DOHH2 (cell line): ENCODE results near the gene GARNL3.

Experiments used
- H3F3A ChIP-seq: fragments of 200-600 bp; sonication (generic), shearing (Covaris generic); 2 replicates; pipeline ENCODE4 v1.6.0; 2016; ENCODE audit warnings: antibody characterized with exemption, mild to moderate bottlenecking; ENCODE audit not compliant: control insufficient read depth, insufficient read depth
- H3K27ac ChIP-seq: fragments of 200-600 bp; sonication (generic); 2 replicates; pipeline ENCODE4 v1.5.1; 2014; ENCODE audit warnings: low read depth, mild to moderate bottlenecking, low read length, moderate library complexity
- H3K27me3 ChIP-seq: fragments of 200-600 bp; sonication (generic); 2 replicates; pipeline ENCODE4 v1.6.1; 2014; ENCODE audit warnings: mild to moderate bottlenecking, low read length, mixed read lengths; ENCODE audit not compliant: control insufficient read depth
- H3K36me3 ChIP-seq: fragments of 200-600 bp; sonication (generic); 2 replicates; pipeline ENCODE4 v1.6.1; 2014; ENCODE audit warnings: mild to moderate bottlenecking, low read length, moderate library complexity, mixed read lengths; ENCODE audit not compliant: control insufficient read depth
- H3K4me1 ChIP-seq: fragments of 200-600 bp; sonication (generic); 2 replicates; pipeline ENCODE4 v1.6.1; 2014; ENCODE audit warnings: mild to moderate bottlenecking, low read length, mixed read lengths; ENCODE audit not compliant: control insufficient read depth
- H3K4me2 ChIP-seq: fragments of 200-600 bp; sonication (generic); 2 replicates; pipeline ENCODE4 v1.6.0; 2014; ENCODE audit warnings: mild to moderate bottlenecking, low read length, moderate library complexity
- H3K4me3 ChIP-seq: fragments of 200-600 bp; sonication (generic); 2 replicates; pipeline ENCODE4 v1.5.1; 2014; ENCODE audit warnings: mild to moderate bottlenecking, low read length, mixed read lengths
- H3K79me2 ChIP-seq: fragments of 200-600 bp; sonication (generic); 2 replicates; pipeline ENCODE4 v1.6.1; 2014; ENCODE audit warnings: mild to moderate bottlenecking, low read length, mixed read lengths; ENCODE audit not compliant: control insufficient read depth
- H3K9me2 ChIP-seq: fragments of 200-600 bp; sonication (generic); replicated peaks from 2 replicates; pipeline ENCODE4 v1.6.1; 2014; ENCODE audit warnings: mild to moderate bottlenecking, low read length, mixed read lengths; ENCODE audit not compliant: control insufficient read depth
- H3K9me3 ChIP-seq: fragments of 200-600 bp; sonication (generic); 2 replicates; pipeline ENCODE4 v1.6.1; 2014; ENCODE audit warnings: antibody characterized with exemption, low read length, mixed read lengths; ENCODE audit not compliant: control insufficient read depth, insufficient read depth
- H4K20me1 ChIP-seq: fragments of 200-600 bp; sonication (generic); 2 replicates; pipeline ENCODE4 v1.6.0; 2014; ENCODE audit warnings: low read depth, mild to moderate bottlenecking, antibody characterized with exemption, low read length, moderate library complexity; ENCODE audit not compliant: control insufficient read depth, insufficient read depth
- CTCF ChIP-seq: fragments of 200-600 bp; sonication (generic); IDR thresholded peaks from one replicate; pipeline ENCODE4 v1.5.1; 2014; ENCODE audit warnings: antibody characterized with exemption, mild to moderate bottlenecking, low read depth, low read length; ENCODE audit not compliant: poor library complexity, severe bottlenecking
- EZH2phosphoT487 ChIP-seq: fragments of 200-600 bp; sonication (generic); IDR thresholded peaks from 2 replicates; pipeline ENCODE4 v1.6.1; 2017; ENCODE audit warnings: borderline replicate concordance, mild to moderate bottlenecking, antibody characterized with exemption, low read length, moderate library complexity, mixed read lengths

Gene GARNL3

GRCh38 chr9:127222388-127223095 lies 42.0 kb upstream of the GARNL3 start:
- Histone ChIP-seq H3K4me3 (no peak overlapping the region), H3K79me2 (no peaks in the 10 kb centered on the region), H3K4me2 (no peak overlapping the region), H3F3A (no peaks in the 10 kb centered on the region), H4K20me1 (no peaks in the 10 kb centered on the region), H3K9me2 (no peaks in the 10 kb centered on the region), H3K27ac (no peak overlapping the region), H3K9me3 (no peaks in the 10 kb centered on the region), H3K36me3 (no peaks in the 10 kb centered on the region), H3K27me3 (peaks cover 35% of the 10 kb centered on the region), H3K4me1 (peaks cover 26% of the 10 kb centered on the region)
- TF ChIP-seq CTCF (no peak), EZH2phosphoT487 (no peak)

GRCh38 chr9:127223266-127223665 lies 41.3 kb upstream of the GARNL3 start:
- no peak overlapping the region for H3K27ac ChIP-seq
- no peaks in the 10 kb centered on the region for H3F3A ChIP-seq
- no peaks in the 10 kb centered on the region for H4K20me1 ChIP-seq
- no peaks in the 10 kb centered on the region for H3K79me2 ChIP-seq
- peaks cover 26% of the 10 kb centered on the region for H3K4me1 ChIP-seq
- H3K4me2 ChIP-seq = no peak overlapping the region
- H3K9me3 ChIP-seq = no peaks in the 10 kb centered on the region
- TF ChIP-seq CTCF (no peak), EZH2phosphoT487 (no peak)
- H3K36me3 ChIP-seq = no peaks in the 10 kb centered on the region
- no peaks in the 10 kb centered on the region for H3K9me2 ChIP-seq
- H3K4me3 ChIP-seq = no peak overlapping the region
- peaks cover 38% of the 10 kb centered on the region for H3K27me3 ChIP-seq

GRCh38 chr9:127223810-127224177 lies 40.8 kb upstream of the GARNL3 start:
- TF ChIP-seq CTCF (no peak), EZH2phosphoT487 (no peak)
- peak overlapping the region; percentile 94 for H3K4me2 ChIP-seq
- peaks cover 38% of the 10 kb centered on the region for H3K27me3 ChIP-seq
- H3K9me2 ChIP-seq = no peaks in the 10 kb centered on the region
- H3K9me3 ChIP-seq = no peaks in the 10 kb centered on the region
- H3K36me3 ChIP-seq = no peaks in the 10 kb centered on the region
- H3K4me1 ChIP-seq = peaks cover 26% of the 10 kb centered on the region
- no peaks in the 10 kb centered on the region for H4K20me1 ChIP-seq
- H3K79me2 ChIP-seq = no peaks in the 10 kb centered on the region
- peak overlapping the region; percentile 79 for H3K4me3 ChIP-seq
- no peaks in the 10 kb centered on the region for H3F3A ChIP-seq
- no peak overlapping the region for H3K27ac ChIP-seq
